Mucosa of rectum (tissue), 2 donors: Measurements from ENCODE around the gene RASSF1.
A peak's percentile ranks its signal among the peaks of the same experiment; 100 is the strongest.

ENCODE experiments used
- H3K27ac ChIP-seq, 2 donors: one replicate each; pipeline ENCODE4 v1.7.0; 2013; ENCODE audit warnings: inconsistent platforms in 2 of 2, low read depth in 2 of 2, low read length in 2 of 2
- H3K27me3 ChIP-seq, 2 donors: one replicate each; pipeline ENCODE4 v1.7.0; 2013; ENCODE audit warnings: low read length in 2 of 2; ENCODE audit not compliant: control insufficient read depth in 2 of 2, insufficient read depth in 2 of 2
- H3K36me3 ChIP-seq, 2 donors: one replicate each; pipeline ENCODE4 v1.7.0; 2013; ENCODE audit warnings: low read length in 2 of 2; ENCODE audit not compliant: control insufficient read depth in 2 of 2, insufficient read depth in 2 of 2
- H3K4me1 ChIP-seq, 2 donors: one replicate each; pipeline ENCODE4 v1.7.0; 2013; ENCODE audit warnings: low read length in 2 of 2, mild to moderate bottlenecking in 1 of 2; ENCODE audit not compliant: control insufficient read depth in 2 of 2, insufficient read depth in 2 of 2
- H3K4me3 ChIP-seq, 2 donors: one replicate each; pipeline ENCODE4 v1.7.0; 2013; ENCODE audit warnings: low read length in 2 of 2
- H3K9ac ChIP-seq, 2 donors: one replicate each; pipeline ENCODE4 v1.7.0; 2013; ENCODE audit warnings: low read length in 2 of 2, low read depth in 1 of 2, mild to moderate bottlenecking in 1 of 2
- H3K9me3 ChIP-seq, 2 donors: one replicate each; pipeline ENCODE4 v1.7.0; 2013; ENCODE audit warnings: low read length in 2 of 2; ENCODE audit not compliant: control insufficient read depth in 2 of 2
- donor health status: healthy.
- donor health status: Normal muscosa, but diverticular disease.

RASSF1 gene

DNA sequence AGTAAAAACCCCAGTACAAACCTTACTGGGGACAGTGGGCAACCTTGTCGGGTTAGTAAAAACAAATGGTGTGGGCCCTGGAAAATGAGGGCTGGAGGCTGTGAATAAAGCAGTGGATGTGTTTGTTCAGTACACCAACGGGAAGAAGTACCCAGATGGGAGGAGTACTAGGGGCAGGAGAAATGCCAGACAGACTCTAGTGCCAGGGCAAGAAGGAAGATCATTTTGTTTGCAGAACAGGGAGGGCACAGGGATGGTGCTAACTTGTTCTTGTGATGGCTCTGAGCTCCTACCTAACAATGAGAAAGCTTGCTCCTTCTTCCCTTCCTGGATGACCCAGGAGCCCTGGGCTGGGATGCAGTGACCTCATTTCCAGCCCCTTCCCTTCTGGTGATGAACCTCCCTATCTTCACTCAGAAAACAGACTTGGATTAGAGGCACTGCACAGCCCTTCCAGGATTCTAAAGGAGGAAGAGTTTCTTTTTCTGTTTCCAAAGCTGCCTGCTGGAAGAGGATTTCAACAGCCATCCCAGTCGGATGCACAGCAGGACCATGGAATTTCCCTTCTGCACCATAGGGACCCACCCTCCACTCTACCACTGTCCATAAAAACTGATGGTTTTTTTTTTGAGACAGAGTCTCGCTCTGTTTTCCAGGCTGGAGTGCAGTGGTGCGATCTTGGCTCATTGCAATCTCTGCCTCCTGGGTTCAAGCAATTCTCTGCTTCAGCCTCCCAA is 6.1 kb downstream of the RASSF1 start:
- Histone ChIP-seq H3K9me3 (no peaks in the 10 kb centered on the region), H3K27me3 (no peaks in the 10 kb centered on the region), H3K27ac (peak overlapping the region; percentile 44 to 48), H3K36me3 (peaks cover 21 to 29% of the 10 kb centered on the region in 2 donors), H3K9ac (peak overlapping the region; percentile 26 to 34), H3K4me1 (peaks cover 35 to 42% of the 10 kb centered on the region in 2 donors), H3K4me3 (no peak overlapping the region)

DNA sequence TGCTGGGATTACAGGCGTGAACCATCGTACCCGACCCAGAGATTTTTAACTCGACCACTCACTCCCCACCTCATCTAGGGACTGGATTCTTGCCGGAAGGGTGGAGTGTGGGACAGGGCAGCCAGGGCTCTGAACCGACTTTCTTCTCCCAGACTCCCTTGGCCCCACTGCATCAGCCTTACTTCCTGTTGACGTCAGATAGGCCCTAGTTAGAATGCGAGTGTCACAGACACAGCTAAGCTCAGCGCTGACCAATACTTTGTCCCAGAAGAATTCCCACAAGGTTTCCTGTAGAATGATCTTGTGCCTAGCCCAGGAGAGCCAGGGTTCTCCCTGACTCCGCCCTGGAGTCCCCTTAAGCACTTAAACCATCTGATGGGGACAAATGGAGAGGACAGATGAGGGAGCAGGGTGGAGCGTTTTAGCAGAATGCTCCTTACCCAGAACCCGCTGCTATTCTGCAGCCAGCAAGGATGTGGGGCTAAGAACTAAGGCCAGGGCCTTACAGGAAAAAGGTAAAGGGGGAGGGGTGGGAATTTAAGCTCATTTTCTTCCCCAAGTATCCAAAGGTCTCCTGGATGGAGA is 6.8 kb downstream of the RASSF1 start:
- Histone ChIP-seq H3K9me3 (no peaks in the 10 kb centered on the region), H3K36me3 (peaks cover 24 to 31% of the 10 kb centered on the region in 2 donors), H3K4me1 (peaks cover 35 to 41% of the 10 kb centered on the region in 2 donors), H3K27ac (peak overlapping the region; percentile 44 to 48), H3K27me3 (no peaks in the 10 kb centered on the region), H3K4me3 (no peak overlapping the region), H3K9ac (peak overlapping the region; percentile 26 to 34)

DNA sequence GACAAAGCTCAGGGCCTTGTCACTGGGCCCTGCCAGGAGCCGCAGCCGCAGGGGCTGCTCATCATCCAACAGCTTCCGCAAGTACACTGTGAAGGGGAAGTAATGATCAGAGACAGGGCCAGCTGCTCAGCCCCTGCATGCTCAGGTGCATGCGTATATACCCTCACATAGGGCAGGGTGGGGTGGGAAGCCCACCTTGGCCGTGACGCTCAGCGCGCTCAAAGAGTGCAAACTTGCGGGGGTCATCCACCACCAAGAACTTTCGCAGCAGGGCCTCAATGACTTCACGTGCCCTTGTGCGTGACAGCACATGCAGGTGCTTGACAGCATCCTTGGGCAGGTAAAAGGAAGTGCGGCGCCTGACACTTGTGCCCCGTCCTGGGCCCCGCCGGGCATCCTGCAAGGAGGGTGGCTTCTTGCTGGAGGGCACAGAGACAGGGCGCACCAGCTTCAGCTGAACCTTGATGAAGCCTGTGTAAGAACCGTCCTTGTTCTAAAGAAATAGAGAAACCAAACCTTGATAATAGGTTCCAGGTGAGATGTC is 9.2 kb downstream of the RASSF1 start:
- Histone ChIP-seq H3K27ac (no peak overlapping the region), H3K36me3 (peaks cover 24 to 31% of the 10 kb centered on the region in 2 donors), H3K27me3 (no peaks in the 10 kb centered on the region), H3K9ac (no peak overlapping the region), H3K4me1 (peaks cover 39 to 40% of the 10 kb centered on the region in 2 donors), H3K9me3 (no peaks in the 10 kb centered on the region), H3K4me3 (no peak overlapping the region)

DNA sequence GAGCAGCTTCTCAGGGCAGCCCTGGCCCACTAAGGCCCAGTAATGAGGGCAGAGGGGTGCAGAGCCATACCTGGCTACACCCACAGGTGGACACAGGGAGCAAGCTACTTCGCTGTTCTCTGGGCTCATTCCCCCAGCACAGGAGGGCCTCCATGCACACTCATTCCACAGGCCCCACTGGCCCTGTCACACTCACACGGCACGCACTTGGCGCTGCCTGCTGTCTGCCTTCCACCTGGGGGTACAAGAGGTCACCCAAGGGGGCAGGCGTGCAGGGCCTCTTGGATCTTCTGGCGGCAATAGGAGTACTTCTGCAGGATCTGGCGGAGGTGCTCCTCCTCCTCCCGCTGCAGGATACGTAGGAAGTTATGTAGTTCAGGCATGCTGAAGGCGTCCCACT is 10.3 kb downstream of the RASSF1 start:
- H3K4me3 ChIP-seq = no peak overlapping the region
- no peaks in the 10 kb centered on the region for H3K9me3 ChIP-seq
- H3K27me3 ChIP-seq = no peaks in the 10 kb centered on the region
- no peak overlapping the region for H3K9ac ChIP-seq
- peaks cover 33 to 42% of the 10 kb centered on the region in 2 donors for H3K36me3 ChIP-seq
- H3K27ac ChIP-seq = no peak overlapping the region
- peaks cover 28 to 29% of the 10 kb centered on the region in 2 donors for H3K4me1 ChIP-seq

DNA sequence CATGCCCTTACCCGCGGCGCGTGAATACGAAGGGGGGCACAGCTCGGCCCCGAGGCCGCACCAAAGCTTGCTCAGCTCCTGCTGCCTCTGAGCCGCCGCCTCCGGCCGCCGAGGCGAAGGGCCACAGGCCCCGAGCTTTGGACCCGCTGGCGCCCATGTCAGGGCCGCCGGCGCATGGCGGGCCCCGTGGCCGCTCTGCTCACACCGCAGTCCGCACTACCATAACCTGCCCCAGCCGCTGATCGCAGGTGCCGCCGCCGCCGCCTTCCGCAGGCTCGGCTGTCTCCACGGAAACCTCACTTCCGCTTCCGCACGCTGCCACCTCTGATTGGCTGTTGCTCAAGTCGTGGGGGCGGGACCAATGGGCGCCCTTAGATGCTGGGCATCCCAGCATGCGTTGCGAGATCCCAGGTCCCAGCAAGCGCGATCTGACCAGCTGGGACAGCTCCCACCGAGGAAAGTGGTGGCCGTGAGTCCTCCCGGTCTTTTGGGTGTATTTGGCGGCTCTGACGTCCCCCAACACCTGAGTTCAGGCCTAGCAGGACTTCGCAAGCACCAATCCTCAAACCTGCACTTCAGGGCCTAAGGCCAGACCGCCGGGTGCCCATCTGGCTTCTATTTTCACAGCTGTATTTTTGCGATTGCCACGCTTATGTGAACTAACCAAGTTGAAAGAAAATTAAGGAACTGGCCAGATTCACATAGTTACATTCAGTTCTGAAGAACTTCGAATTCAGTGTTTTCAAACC is 12.5 kb downstream of the RASSF1 start, which contains the start of gene TUSC2:
TSS of gene TUSC2 (minus strand) at position 281 of the 749 bp plus-strand sequence. CDS start at position 157, 124 bp downstream.
- H3K9ac ChIP-seq = peak within 1 kb of the TSS; percentile 90 to 92
- peaks cover 33 to 40% of the 10 kb centered on the region in 2 donors for H3K36me3 ChIP-seq
- H3K27me3 ChIP-seq = no peaks in the 10 kb centered on the region
- no peaks in the 10 kb centered on the region for H3K9me3 ChIP-seq
- peaks cover 14 to 16% of the 10 kb centered on the region in 2 donors for H3K4me1 ChIP-seq
- H3K27ac ChIP-seq = peak within 1 kb of the TSS; percentile 79 to 85
- peak within 1 kb of the TSS; percentile 74 to 90 for H3K4me3 ChIP-seq

DNA sequence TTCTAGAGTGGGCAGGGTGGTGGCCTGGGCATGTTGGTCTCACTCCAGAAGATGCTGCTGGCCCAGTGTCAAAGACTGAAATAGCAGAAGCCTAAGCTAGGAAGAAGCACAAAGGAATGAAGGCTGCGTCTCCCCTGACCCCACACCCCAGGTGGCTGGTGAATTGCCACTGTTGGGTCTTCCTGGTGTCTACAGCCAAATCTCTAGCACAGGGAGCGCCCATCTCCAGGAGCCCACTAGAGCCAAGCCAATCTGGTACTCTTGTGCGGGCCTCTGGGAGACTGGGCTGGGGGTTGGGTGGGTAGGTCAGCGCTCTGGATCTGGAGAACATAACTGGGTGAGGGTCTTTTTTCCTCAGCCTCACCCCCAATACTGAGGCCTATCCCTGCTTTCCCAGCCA is 13.5 kb downstream of the RASSF1 start:
- no peaks in the 10 kb centered on the region for H3K27me3 ChIP-seq
- H3K27ac ChIP-seq = peak overlapping the region in 1 of 2 donors; percentile 85
- peak overlapping the region; percentile 90 to 92 for H3K9ac ChIP-seq
- H3K9me3 ChIP-seq = no peaks in the 10 kb centered on the region
- H3K4me3 ChIP-seq = peak overlapping the region; percentile 74 to 90
- H3K36me3 ChIP-seq = peaks cover 33 to 39% of the 10 kb centered on the region in 2 donors
- peaks cover 19 to 24% of the 10 kb centered on the region in 2 donors for H3K4me1 ChIP-seq

DNA sequence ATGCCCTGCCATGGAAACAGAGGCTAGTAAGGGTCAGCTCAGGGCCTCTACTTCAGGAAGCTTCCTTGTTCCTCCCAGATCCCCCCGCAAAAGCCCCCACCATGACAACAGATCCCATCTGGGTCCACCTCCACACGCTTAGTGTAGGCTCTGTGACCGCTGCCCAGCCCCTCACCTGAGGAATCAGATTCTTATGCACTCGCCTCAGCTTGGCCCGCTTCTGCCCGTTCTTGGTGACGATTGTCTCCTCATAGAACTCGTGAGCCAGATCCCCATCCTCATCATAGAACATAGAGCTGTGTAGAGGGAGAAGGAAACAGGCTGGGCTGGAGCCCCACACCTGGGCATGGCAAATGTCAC is 14.5 kb downstream of the RASSF1 start:
- H3K9ac ChIP-seq = no peak overlapping the region

DNA sequence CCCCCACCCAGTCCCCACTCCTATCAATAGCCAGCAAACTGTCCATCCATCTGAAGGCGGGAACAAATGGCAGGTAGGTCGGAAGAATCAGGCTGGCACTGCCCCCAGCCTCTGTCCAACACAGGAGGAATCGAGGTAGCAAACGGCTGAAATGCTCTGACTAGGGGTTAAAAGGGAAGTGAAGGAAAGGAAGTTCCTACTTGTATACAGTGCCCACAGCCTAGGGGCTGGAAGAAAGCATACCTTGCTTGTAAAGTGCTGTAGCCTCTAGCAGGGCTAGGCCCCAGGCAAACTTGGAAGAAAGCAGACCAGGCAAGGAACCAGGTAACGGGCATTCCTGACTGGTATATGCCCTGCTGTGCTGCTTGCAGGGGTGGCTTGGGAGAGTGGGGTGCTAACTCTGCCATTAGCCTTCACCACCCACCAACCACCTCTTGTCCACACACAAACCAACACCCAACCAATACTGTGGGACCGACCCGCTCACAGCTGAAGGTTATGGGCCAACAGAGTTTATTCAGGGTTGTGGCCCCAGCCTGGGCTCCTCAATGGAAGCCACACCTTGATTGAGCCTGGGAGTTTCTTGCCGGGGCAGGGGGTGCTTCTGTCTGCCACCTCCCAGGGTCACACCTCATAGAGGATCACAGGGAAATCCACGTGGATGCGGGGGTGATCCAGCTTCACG is 15.0 kb downstream of the RASSF1 start:
- Histone ChIP-seq H3K27me3 (no peaks in the 10 kb centered on the region), H3K9me3 (no peaks in the 10 kb centered on the region), H3K27ac (no peak overlapping the region), H3K36me3 (peaks cover 22 to 24% of the 10 kb centered on the region in 2 donors), H3K9ac (no peak overlapping the region), H3K4me3 (no peak overlapping the region), H3K4me1 (peaks cover 26 to 30% of the 10 kb centered on the region in 2 donors)

More for the DNA sequence above, 14.5 kb downstream of the RASSF1 start:
- H3K27ac ChIP-seq = no peak overlapping the region
- no peak overlapping the region for H3K4me3 ChIP-seq
- no peaks in the 10 kb centered on the region for H3K27me3 ChIP-seq
- peaks cover 26 to 30% of the 10 kb centered on the region in 2 donors for H3K36me3 ChIP-seq
- peaks cover 24 to 29% of the 10 kb centered on the region in 2 donors for H3K4me1 ChIP-seq
- H3K9me3 ChIP-seq = no peaks in the 10 kb centered on the region

DNA sequence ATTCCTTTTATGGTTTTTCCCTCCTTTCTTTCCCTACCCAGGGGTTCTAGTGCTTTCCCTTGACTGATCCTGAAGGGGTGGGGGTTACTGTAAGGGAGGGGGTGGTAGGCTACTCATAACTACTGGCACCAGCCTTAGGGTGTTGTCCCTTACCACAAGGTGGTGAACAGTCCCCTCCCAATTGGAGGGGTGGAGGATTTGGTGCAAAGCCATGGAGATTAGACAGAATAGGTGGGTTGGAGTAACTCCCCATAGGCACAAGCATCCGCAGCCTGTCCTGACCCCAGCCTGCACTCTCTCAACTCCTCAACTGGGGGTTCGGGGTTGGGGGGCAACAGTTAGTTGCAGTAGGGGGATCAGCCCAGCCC is 15.5 kb downstream of the RASSF1 start:
- no peaks in the 10 kb centered on the region for H3K9me3 ChIP-seq
- no peak overlapping the region for H3K9ac ChIP-seq
- H3K4me1 ChIP-seq = peaks cover 31 to 35% of the 10 kb centered on the region in 2 donors
- peaks cover 16 to 19% of the 10 kb centered on the region in 2 donors for H3K36me3 ChIP-seq
- H3K27me3 ChIP-seq = no peaks in the 10 kb centered on the region
- H3K27ac ChIP-seq = no peak overlapping the region
- no peak overlapping the region for H3K4me3 ChIP-seq
